Activated CD4-positive, alpha-beta T cell treated with anti-CD3 and anti-CD28 coated beads, Interleukin-2, Interleukin-4, amounts not matched to agents 100 ng/mL and 50 ng/mL, durations not matched to agents 16 hours and 8 hours (primary cell): ENCODE measurements around the gene NFIX.

Experiments used
- DNase-seq: peaks from one replicate; pipeline ENCODE4 v3.0.0-alpha.2; 2020; ENCODE audit warnings: low spot score

The NFIX gene

DNA sequence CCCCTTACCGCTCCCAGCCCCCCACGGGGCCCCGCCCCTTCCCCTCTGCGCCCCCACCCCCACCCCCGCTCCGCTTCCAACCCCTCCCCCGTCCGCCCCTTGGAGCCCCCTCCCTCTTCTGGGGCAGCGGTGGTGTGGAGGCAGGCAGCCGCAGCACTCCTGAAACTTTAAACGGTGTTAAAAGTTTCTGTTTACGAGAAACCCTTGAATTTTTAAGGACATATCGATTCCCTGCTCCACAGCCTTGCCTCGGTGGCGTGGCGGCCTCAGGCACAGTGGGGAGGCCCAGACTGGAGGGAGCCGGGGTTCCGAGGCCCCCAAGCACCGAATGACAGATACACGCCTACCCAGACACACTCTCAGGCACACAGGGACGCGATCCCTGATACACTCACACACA, 4.8 kb upstream of the NFIX start:
- DNase-seq: no peak

GRCh38 chr19:12990853-12991252, 4.4 kb upstream of the NFIX start:
- no peak for DNase-seq

DNA sequence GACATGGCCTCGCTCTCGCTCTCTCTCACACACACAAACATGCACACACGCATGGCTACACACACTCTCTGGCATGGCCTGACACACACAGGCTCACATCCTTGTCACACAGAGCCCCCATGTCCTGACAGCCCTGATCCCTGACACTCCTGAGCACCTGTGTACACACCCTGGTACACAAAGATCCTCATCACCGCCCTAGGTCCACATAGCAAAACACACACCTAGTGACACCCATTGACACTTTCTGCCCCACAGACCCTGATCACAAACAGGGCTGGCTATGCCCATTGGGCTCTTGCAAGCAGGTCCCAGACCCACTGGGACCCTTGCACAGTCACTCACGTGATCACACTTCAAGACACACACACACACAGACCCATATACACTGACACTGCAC, 4.0 kb upstream of the NFIX start:
- DNase-seq: no peak

- no peak for DNase-seq
These were observed 2.5 kb upstream of the NFIX start for GRCh38 chr19:12992729-12993128.

- no peak for DNase-seq
These were observed 1.7 kb upstream of the NFIX start for GRCh38 chr19:12993562-12993961.

DNA sequence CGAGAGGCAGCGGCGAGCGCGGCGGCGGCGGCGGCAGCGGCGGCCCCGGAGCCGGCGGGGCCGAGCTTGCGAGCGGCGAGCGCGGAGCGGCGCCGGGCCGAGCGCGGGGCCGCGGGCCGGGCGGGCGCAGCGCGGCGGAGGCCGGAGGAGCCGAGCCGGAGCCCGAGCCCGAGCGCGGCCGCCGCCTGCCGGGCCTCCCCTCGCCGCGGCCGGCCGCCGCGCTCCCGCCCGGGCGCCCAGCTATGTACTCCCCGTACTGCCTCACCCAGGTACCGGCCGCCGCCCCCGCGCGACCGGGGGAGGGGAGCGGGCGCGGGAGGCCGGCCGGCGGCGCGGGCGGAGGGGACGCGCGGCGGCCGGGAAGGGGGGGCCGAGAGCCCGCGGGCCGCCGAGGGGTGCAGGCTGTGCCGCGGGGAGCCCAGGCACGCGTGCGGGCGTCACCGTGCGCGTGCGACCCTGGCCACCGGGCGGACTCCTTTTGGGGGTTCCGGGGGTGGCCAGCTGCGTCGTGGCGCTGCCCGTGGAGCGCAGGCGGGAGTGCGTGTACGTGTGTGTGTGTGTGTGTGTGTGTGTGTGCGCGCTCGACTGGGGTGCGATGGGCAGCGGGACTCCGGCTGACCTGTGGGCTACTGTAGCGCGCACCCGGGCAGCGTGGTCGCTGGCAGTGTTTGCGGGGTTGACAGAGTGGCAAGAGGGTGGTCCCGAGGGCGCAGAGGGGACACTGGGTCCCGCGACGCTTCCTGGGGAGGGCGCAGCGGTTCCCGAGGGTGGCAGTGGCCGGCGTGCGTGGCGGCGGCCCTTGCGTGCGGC, 526 bp downstream of the NFIX start:
- DNase-seq: no peak

DNA sequence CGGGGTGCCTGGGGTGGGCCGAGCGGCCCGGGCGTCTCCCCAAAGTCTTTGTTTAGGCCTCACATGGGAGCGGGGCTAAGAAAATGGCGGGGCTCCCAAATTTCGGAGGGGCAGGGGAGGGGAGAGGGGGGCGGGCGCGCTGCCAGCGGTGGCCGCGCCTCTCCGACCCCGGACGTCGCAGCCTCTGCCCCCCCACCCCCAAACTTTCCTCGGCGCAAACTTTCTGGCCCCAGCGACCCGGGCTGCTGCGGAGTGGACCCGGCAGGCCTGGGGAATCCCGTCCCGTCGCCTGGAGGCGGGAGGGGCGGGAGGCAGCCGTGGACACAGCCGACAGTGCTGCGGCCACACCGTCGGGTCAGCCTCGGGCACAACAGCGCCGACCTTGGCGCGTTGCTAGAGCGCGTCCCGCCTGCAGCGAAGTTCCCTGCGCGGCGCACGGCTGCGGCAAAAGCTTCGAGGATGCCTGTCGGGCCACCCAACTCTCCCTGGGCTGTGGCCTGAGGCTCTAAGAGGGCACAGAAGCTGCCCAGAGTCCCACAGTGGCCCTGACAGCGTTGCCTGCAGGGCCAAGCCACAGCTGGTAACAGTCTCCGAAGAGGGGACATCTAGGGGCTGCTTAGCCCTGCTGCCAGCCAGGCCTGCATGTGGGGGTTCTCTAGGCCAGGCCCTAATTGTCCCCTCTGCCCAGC, 1.3 kb downstream of the NFIX start:
- no peak for DNase-seq

DNA sequence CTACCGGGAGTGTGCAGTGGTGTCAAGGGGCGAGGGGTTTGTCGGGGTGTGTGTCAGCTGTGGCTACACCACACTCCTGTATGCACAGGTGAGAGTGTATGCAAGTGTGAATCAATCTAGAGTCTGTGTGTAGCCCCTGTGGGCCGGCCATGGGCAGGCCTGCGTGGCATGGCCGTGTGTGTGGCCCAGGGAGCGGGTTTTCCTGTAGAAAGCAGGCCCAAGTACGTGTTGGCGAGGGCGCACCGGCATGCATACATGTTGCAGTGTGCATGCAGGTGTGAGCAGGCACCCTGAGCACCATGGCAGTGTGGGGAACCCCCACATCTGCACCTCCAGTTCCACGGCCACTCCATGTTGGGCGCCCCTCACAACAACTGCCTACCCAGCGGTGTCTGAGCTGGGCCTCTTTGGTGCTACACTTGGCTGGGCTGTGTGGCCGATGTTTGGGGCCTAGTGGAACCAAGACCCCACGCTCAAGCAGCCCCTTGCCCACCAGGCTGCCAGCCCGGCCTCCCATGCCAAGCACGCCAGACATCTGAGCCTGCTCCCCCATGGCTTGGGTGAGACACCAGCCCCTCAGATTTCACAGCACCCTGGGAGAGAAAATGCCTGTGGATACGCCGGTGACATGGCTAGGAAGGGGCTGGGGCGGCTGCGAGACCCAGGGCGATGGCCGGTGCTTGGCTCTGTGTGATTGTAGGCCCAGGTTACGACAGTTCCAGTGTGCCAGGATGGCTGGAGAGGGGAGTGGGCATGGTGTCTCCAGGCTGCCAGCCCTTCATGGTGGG, 2.1 kb downstream of the NFIX start:
- DNase-seq: no peak

DNA sequence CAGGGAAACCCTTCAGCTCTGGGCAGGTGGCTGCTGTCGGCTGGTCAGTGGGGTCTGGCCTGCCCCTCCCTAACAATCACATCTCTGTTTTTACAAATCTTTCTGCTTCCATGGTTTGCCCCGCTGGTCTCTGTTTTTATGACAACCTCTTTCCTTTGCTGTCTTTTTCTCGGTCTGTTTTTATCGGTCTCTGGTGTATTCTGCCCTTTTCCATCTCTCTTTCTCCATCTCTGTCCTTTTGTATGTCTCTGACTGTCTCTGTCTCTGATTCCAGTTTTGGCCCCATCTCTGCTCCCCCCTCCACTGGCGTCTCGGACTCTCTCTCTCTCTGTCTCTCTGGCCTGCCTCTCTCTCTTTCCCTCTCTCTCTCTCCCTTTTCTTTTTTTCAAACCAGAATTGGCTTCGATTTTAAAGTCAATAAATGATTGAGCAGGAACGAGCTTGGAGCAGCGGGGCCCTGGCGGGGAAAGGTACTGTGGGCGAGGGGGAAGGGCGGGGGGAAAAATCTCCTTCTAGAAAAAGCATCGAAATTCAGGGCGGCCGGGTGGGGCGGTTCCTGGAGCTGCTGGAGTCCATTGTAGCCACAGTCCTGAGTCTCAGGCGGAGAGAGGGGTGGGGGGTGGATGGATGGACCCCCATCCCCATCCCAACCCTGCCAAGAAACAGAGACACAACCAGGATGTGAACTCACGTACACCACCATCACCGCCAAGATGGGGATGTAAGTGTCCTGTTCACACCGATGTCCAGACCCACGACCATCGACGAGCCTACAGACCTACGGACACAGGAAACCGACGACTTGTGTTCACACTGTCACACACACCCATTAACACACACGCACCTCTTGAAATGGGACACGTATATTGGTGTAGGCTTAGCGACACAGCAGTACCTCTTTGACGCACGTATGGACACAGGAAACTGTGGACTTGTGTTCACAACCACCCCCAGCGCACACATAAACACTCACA, 3.0 kb downstream of the NFIX start:
- DNase-seq: no peak

- DNase-seq: no peak
These were observed 5.9 kb downstream of the NFIX start for GRCh38 chr19:13001166-13001501.

DNA sequence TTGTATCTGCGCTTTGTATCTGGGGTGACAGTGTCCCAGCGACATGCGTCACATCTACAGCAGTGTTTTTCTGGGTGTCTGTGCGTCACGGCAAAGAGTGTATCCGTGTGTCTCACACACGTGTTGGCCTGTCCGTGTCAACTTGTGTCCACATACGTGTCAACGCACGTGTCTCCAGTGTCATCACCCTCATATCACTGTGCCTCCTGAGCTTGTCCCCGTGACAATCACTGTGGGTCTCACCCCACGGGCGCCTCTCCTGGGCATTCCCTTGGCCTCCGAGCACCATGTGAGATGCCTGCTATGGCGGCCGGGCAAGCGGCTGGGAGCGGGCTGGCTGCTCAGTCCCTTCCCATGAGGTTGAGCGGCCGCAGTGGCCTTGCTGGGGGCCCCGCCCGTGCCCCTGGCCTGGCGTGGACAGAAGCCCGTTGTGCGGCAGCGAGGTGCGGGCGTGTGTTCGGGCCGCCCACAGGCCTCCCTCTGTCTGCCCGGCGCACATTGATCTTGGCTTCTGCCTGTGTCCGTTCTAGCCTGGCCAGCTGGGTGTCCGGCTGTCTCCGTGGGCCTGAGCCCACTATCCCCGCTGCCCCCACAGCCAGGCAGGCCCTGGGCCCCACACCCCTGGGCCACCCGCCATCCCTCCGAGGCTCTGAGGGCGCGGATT, 6.4 kb downstream of the NFIX start:
- no peak for DNase-seq

GRCh38 chr19:13002166-13002898, 7.1 kb downstream of the NFIX start:
- DNase-seq: no peak

- DNase-seq: no peak
These were observed 7.8 kb downstream of the NFIX start for GRCh38 chr19:13003081-13003480.

- no peak for DNase-seq
These were observed 9.0 kb downstream of the NFIX start for GRCh38 chr19:13004273-13004672.

DNA sequence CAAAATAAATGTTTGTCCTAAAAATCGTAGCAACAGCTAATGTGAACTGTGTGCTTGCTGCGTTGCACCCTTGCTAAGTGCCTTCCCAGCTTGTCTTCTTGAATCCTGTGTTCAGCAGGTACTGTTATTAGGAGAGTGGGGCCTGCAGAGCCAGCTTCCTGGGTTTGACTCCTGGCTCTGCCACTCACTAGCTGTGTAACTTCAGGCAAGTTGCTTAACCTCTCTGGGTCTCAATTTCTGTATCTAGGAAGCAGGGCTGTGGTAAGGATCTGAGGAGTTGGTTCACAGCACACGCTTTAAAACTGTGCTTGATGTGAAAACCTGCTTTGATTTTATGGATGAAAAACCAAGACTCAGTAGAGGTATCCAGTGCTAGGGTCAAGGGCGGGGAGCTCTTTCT, 10.0 kb downstream of the NFIX start:
- no peak for DNase-seq

DNA sequence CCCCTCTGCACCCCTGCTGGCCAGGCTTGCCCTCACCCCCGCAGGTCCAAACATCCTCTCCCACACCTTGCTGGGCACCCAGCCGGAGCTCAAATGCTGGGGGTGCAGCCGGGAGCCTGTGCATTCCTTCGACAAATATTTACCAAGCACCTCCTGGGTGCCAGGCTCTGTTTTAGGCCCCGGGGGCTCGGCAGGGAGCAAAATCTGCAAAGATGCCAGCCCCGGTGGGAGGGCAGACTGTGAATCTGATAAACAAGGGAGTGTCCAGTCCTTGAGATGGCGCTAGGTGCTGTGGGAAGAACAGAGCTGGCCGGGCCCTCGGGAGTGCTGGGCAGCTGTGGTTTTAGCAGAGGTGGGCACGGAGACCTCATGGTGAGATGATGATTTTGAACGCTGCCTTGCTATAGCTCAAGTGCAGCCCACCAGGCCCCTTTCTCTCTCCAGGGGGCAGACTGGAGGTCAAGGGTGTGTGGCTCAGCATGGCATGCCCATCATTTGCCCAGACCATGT, 10.6 kb downstream of the NFIX start:
- no peak for DNase-seq

GRCh38 chr19:13006431-13007281, 11.4 kb downstream of the NFIX start:
- DNase-seq: no peak

- DNase-seq: no peak
These were observed 12.2 kb downstream of the NFIX start for GRCh38 chr19:13007292-13008045.
